GM21526 (cell line): ENCODE data around the gene C14orf180.

ENCODE experiments used
- ATAC-seq: cut with Tn5 transposase; IDR thresholded peaks from one replicate; pipeline ENCODE4 v1.9.1; 2021; ENCODE audit warnings: moderate library complexity; ENCODE audit not compliant: unreplicated experiment, low FRiP score

The C14orf180 gene

DNA sequence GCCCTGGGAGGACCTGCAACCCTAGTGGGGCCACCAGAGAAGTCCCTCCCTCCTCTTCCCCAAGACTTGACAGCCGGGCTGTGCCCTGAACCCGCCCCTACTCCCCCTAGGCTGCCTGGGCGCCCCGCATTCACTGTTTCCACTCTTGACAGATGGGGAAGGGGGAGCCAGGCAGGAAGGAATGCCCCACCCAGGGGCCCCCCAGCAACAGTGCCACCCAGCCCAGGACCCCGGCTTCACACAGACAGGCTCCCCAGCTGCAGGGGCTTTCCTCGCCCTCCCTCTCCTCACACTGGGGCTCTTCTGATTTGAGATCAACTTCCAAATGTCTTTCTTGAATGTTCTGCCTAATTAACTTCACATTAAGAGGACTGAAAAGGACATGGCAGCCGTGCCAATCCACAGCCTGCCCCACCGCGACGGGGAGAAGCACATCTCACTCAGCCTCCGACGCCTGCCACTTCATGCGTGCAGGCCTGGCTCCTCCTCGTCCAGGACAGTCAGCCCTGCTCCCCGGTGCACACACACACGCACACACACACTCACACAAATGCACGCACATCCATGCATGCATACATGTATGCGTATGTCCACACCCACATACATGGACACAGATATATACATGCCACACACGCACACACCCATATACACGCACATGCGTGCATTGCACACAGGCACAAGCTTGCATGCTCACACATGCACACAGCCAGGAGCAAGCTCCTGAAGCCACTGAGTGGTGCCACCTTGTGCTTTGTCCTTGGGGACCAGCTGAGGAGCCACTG, 19.6 kb upstream of the C14orf180 start:
- ATAC-seq: no peak

DNA sequence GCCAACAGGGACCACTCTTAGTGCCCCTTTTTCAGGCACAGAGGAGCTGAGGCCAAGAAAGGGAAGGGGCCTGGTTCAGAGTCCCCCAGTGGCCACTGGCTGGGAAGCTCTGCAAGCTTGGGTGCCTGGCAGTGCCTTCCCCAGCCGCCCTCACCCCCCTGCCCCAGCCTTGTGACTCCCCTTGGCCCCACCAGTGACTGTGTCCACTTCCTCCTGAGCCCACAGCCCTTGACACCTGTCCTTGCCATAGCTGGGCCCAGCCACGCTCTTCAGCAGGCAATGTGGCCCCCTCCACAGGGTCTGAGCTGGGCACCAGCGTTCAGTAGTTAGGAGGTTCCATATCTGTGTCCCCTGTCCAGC, 19.0 kb upstream of the C14orf180 start:
- ATAC-seq: no peak

DNA sequence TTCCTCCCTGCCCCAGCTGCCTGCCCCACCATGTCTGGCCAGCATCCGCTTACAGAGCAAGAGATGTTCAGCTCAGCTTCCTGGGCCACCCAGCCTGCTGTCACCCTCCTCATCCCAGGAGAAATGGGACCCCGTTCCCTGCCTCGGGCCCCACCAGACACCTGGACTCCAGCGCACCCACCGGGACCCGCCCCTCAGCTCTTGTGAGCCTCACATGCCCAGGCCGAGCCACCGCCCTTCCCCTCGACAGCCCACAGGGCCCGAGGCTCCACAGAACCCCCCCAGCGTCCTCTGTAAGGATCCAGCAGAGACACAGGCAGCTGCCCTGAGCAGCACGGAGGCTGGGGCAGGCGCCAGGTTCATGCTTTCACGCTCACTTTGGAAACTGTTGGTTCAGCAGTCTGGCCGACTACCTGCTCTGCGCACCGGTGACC, 18.4 kb upstream of the C14orf180 start:
- ATAC-seq: no peak

DNA sequence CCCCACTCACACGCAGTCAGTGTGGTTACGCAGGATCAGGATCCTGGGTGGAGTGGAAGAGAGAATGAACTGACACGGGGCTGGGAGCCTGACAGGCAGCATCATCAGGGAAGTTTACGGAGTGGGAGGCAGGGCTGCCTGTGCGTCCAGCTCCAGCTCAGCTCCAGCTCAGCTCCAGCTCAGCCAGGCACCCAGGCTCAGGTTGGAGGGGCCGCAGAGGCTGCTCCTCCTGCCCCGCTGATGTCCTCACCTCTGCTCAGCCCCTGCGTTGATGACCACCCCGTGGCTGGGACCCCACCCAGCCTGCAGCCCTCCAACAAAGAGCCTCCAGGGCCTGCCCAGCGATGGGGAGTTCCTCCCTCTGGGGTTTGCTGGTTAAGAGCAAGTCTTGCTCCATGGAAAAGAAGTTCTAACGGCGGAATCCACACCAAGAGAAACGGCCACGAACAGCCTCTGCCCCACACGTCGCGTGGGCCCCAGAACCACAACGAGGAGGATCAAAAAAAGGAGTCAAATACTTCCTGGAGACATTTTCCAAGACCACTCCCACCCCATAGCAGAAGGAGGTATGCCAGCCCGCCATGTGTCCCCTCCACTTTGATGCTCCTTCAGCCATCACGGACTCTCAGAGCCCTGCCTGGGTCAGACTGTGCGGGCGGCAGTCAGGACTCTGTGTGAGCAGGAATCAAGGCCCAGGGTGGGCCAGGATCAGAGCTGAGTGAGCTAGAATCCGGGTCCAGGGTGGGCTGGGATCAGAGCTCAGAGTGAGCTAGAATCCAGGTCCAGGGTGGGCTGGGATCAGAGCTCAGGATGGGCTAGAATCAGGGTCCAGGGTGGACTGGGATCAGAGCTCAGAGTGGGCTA, 17.7 kb upstream of the C14orf180 start:
- ATAC-seq: no peak

DNA sequence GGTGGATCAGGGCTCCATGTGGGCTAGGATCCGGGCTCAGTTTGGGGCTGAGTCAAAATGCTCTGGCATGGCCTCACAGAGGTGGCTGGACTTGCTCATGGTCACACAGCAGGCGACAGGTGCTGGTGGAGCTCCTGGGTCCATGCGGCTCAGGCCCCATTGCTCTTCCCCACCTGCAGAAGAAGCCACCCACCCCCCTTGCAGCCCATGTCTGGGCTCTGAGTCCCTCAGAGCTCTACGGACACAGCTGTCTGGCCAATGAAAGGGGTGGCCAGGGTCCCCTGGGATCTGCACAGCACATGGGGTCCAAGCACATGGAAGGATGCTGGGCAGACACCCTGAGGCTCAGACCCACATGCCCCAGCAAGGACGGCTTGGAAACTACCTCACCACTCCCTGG, 17.0 kb upstream of the C14orf180 start:
- ATAC-seq: no peak

DNA sequence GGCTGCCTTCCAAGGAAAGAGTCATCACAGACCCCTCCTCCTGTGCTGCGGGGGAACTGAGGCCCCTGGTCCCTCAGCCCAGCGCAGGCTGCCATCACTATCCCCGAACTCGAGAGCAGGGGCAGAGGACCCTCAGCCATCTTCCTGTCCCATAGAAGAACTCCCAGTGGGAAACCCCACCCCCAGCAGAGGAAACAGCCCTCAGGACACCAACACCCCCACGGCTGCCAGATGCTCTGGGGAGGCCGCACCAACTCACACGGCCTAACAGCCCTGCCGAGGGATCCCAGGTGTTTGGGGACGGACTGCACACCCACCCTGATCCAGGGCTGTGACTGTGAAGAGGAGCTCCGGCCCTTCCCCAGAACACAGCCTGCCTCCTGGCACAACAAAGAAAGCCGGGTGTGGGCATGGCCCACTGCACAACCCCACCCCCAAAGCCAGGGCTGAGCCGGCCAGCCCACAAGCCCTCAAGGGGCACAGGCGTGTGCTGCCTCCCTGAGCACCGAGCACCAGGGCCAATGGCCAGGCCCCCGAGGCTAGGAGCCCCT, 16.3 kb upstream of the C14orf180 start:
- no peak for ATAC-seq

DNA sequence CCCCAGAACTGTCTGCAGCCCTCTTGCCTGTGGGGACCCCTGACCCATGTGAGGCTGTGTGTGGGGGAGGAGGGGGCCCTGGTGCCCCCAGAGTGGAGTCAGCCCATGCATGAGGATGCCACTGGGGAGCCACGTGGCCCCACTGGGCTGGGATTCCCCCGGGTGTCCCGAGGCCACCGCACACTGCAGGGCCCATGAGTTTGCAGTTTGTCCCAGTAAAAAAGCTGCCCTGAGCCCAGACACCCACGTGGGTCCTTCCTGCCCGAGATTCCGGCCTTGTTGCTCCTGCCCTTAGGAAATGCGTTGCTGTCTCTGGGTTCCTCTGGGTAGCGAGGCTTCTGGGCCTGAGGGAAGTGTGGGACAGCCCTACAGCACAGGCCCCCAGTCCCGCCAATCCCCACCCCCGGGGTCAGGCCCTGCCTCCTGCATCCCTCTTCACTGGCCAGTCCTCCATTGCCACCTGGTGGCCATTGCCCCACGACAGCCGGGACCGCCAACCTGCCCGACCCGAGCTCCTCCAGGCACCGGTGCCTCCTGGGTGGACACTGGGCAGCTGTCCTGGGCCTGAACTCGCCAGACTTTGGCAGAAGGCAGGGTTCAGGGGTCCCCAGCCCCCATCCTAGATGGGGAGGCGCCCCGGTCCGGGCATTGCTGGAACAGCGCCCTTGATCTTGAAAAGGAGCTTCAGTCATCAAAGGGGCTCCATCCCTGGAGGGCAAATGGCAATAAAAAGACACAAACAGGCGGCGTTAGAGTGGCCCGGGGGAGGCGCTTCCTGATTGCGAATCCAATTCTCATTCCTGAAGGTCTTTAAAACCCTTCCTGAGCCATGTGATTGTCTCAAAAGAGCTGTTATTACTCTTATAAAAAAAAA, 15.6 kb upstream of the C14orf180 start:
- ATAC-seq: no peak

DNA sequence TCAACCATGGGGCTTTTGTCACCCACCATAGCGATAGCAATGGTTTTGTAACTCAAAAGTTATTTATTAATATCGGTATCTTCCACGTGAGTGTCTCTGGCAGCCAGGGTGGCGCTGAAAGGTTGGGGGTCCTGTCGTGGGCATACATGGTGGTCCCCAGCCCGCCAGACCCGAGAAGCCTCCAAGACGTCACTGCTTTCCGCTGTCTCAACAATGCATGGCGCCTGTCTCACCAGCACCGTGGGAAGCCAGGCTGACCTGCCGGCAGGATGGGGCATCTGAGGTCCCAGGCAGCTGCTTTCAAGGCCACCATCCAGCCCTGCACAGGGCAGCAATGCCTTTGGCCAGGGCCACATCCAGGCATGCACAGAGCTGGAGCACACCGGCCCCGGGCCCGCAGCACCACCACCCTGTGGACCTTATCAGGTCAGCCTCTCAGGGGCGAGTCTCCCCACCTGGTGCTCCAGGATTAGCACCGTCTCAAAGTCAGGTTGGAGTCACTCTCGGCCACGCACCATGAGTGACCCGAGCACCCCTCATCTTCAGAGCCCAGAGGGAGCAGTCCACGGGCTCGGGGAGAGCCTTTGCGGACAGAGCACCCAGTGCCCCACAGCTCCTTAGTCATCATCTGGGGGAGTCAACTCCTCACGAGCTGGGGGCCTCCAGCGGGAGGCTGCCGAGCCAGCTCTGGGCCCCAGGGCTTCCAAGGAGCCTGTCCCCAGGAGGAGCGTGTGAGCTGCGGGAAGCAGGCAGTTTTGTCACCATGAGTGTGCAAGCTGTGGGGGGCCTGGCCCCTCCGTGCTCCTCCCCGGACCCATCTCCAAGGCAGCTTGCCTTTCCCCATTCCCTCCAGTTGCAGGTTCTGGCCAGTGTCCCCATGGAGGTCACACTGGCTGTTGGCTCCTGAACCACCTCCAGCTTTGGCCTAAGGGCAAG, 14.6 kb upstream of the C14orf180 start:
- ATAC-seq: no peak

DNA sequence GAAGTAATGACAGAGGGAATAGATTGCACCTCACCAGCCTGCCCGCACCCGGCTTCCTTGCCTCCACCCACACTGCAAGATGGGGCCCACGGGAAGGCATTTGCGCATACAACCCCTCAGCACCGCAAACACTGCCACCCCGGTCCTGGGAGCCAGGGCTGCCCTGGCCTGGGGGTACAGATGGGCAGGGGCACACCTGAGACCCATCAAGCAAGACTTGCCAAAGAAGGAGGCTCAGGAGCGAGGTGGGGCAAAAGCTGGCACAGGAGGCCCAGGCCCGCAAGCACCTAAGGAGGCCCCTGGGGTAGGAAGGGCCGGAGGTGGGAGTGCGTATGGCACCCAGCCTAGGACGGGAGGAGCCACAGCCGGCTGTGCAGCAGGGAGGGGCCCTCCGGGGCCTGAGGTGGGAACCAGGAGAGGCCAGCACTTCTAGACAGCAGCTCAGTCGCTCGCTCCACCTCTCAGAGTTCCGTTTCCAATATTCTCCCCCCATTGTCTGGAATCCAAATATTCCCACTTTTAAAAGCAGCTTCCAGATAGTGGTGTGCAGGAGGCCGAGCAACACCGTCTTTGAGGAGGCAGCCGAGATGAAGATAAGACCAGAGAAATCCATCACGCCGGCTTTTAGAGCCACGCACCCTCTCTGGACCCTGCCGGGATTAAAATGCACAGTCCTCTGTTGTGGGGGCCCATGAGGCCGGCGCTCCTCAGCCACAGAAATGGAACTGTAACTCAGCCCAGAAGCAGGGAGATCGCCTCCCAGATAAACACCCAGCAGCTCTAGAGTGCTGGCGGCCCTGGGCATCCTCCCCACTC, 12.2 kb upstream of the C14orf180 start:
- no peak for ATAC-seq

DNA sequence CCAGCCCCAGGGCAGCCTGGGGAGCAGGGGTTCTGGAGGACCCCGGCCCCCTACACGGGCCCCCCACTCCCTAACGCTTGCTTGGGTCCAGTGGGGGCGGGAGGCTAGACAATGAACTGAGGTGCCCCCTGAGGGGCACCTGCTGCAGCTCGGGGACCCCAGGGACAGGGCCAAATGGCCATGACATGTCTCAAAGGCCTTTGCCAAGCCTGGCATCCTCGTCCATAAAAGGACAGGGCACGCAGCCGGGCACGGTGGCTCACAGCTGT, 11.7 kb upstream of the C14orf180 start:
- no peak for ATAC-seq

DNA sequence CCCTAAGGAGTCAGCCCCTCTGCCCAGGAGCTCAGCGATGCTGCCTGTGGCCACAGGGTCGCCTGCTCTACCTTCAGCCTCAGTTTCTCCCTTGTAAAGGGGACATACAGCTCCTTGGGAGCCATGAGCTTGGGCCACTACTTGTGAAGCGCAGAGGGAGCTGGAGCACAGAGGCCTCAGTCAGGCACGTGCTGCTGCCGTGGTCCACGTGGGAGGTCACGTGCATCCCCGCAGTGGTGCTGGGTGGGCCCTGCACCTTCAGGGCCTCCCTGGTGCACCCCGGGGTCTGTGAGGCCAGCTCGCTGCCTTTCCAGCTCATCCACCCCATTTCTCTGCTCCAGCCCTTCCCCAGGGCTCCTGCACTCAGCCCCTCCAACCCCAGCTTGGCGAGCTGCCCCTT, 10.9 kb upstream of the C14orf180 start:
- no peak for ATAC-seq

DNA sequence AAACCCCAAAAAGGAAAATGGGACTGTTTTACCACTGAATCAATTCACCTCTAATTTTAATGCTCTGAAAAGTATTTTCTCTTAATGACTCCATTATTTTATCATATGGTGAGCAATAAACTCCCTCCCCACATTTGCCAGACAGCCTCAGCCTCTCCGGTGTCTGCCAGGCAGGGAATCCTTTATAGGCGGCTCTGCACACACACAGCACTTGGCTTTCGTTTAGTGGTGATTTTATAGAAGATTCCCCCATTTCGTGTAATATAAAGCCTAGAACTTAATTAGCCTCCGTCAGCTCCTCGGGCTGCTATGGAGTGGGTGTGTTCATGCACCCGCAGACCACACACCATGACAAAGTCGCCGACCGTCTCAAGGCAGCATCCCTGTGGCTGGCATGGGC, 10.1 kb upstream of the C14orf180 start:
- no peak for ATAC-seq

DNA sequence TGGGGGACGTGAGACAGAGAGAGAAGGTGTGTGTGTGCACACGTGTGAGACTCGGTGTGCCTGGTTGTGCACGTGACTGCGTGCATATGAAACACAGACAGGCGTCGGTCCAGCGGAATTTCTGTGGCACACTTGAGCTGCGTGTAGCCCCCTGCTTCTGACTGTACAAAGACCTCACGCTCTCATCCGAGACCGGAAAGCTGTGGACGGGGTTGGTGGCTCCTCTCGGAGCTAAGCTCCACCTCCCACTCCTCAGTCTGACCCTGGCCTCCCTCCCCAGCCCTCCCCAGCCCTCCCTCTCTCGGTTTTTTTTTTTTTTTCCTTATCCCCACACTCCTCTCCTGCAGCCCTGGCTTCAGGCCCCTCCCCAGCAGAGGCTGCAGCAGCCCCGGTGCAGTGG, 8.3 kb upstream of the C14orf180 start:
- no peak for ATAC-seq

DNA sequence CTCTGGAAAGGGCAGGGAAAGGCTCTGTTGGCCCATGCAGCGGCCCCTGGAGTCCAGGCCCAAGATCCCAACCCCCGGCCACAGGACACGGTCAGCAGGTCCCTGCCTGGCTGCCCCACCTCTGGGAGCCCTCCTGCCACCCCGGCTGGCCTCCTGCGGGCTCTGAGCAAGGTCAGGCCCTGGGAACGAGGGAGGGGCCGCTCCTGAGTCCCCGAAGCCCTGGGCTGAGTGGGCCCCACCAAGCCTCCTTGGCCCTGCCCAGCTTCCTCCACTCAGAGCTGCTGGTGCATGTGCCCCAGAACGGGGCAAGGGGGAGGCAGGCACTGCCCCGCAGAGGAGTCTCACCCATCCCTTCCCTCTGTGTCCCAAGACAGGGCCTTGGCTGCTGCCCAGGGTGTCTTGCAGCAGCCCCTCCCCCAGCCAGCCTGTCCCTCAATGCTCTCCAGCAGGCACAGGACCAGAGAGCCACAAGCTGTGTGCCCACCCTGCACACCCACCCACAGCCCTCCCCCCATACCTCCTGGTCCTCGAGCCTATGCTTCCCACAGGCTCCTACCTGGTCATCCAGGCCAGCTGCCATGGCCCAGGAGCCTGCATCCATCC, 7.4 kb upstream of the C14orf180 start:
- ATAC-seq: no peak

DNA sequence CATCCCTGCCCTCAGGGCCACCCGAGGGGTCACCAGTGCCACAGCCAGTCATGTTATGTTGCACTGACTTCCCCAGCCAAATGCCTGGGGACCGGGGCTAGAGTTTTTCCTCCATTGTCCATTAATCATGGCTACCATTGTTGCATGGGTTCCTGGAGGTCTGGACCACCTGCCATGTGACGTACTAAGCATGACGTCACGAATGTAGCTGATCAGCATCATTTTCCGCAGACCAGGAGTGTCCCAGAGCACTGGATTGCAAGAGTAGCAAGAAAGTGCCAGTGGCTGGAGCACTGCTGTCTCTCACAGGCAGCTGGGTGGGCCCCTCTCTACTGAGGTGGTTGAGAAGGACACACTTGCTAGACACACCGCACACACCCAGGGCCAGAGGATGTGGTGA, 6.9 kb upstream of the C14orf180 start:
- ATAC-seq: no peak

DNA sequence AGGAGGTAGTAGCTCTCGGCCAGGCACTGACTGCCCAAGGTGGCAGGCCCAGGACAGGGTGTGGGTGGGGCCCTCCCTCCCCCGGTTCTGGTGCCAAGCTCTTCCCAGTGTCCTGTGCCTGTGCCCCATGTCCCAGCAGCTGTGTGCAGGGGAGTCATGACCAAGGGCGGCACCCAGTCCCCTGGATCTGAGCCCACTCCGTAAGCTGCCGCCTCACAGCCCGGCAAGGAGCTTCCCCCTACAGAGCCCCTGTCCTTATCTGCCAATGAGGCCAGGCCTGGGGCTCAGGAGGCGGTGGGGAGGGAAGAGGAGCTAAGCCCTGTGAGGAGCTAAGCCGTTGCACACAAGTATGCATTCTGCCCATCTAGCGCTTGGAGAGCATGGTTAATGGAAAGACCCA, 5.6 kb upstream of the C14orf180 start:
- no peak for ATAC-seq

DNA sequence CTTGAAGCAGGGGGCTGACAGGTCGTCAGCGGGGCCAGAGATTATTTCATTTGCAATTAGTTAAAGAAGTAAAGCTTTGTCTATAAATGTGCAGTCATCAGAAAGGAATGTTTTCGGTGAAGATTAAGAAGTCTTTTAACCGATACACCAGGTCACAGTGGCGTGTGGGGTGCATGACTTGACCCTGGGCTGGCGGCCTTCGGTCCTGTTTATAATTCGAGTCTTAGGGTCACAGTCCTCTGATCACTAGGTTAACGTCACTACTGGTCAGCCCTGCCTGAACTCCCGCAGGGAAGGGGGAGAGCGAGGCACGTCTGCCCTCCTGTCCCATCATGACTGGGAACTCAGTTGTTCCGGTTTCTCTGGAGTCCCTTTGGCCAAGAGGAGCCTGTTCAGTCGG, 5.0 kb upstream of the C14orf180 start:
- ATAC-seq: no peak

DNA sequence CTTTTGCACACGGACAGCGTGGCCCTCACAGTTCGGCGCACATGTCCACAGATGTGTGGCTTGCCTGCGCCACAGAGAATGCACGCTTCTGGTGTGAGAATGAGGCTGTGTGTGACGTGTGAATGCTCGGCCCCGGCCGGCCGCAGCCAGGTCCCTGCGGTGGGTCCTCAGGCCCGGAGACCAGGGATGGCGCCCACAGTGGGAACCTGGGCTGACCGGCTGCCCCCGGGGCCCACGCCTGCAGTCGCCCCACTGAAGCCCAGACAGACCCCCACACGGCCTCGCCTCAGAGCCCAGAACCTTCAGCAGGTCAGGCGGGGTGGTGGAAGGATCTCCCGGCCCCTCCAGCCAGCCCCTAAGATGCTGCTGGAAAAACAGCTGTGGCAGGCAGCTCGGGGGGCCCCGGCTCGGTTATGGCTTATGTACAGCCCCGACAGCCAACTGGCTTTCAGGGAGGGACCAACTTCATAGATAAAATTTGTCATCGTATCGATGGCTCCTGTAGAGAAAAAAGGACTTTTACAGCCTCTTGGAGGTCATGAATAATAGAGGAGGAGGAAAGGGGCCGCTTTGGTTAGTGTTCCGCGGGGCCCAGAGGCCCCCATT, 4.5 kb upstream of the C14orf180 start:
- ATAC-seq: no peak
